GM21723 (cell line): ENCODE results near the gene BRAF.
"Not testable (repeated sequence)": the region's sequence is repeated elsewhere in the genome, so short reads cannot be mapped to it uniquely, and the experiment has no call there.

Experiments used
- ATAC-seq: cut with Tn5 transposase; IDR thresholded peaks from one replicate; pipeline ENCODE4 v1.9.1; 2021; ENCODE audit warnings: mild to moderate bottlenecking, moderate library complexity; ENCODE audit not compliant: unreplicated experiment

Gene BRAF

DNA sequence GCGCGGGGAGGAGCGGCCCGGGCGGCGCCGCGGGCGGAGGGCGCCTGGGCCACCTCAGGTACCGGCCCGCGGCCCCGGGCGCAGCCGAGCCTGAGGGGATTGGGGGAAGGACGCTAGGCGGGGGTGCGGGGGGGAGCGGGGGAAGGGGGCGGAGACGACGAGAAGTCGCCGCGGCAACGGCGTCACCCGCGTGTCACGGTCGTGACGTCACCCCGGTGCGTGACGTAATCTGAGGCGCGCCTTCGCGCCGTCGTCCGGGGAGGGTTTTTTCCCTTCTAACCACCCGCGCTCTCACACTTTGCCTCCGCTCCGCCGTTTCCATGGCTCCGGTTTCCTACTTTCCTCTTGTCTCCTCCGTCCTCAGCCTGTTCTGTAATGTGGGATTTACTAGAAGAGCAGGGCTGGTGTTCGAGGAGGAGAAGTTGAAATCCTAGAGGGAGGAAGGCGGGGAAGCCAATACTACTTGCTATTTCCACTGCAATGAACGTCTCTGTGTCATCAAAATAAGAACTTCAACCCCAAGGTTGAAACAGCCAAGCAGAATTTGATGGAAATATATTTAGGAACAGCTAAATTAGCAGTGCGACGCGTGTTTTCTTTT, at the start of gene BRAF:
Gene BRAF, minus strand, starts transcription at position 109 of the 601 bp plus-strand sequence. CDS start 226 bp downstream, outside the sequence.
- peak; percentile 55 for ATAC-seq

DNA sequence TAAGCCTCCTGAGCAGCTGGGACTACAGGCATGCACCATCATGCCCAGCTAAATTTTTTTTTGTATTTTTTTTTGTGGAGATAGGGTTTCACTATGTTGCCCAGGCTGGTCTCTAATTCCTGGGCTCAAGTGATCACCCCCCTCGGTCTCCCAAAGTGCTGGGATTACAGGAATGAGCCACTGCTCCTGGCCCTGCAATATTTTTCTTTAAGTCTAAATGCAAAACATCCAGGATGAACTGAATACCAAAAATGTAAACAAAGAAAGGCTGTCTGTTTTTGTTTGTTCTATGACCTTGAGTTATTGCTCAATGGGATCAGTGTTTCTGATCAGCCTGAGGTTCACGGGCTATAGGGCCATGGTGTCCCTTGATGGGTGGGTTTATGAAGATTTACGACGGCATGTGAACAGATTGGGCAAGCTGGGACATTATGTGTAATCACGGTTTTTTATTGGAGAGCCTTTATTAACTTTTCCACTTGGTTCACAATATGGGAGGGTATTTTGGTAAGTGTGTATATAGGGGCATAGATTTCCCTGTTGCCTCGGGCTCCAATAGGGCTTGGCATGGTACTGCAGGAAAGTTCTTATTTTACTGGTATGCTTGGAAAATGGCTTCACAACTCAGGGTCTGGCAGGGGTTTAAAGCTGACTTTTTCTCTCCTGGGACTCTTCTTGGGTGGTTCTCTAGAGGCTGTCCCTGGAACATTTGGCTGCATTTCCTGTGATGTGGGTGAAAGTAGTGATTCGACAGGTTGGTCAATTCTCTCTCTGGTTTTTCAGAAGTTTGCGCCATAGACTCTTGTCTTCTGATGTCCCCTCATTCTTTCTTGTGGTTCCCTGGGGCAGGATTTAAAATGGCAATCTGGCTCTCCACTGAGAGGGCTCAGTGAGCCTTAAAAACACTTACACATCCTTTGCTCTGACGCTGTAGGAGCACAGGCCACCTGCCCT, 48.4 kb upstream of the BRAF start:
- no peak for ATAC-seq

GRCh38 chr7:140972344-140972743, 47.6 kb upstream of the BRAF start:
- no peak for ATAC-seq

DNA sequence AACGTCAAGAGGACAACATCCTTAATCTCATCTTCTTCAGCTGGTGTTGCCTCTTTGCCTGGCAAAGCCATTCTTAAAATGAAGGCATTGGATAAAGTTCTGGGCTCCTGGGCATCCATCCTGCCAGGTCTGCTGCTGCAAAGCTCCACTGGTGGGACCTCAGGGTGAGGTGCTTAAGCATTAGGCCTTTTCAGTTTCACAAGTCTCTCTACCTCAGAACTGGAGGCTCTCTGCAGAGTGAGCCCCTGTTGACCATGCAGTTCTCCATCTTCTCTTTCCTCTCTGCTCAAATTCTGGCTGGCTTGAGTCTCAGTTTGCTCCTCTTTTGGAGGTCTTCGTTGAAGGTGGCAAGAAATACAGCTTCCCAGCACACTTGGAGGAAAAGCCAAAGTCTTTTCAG, 42.7 kb upstream of the BRAF start:
- no peak for ATAC-seq

- no peak for ATAC-seq
Observed at GRCh38 chr7:140966561-140967233, 42.0 kb upstream of the BRAF start.

- ATAC-seq = no peak
Observed at GRCh38 chr7:140961117-140961516, 36.4 kb upstream of the BRAF start.

GRCh38 chr7:140956997-140957396, 32.3 kb upstream of the BRAF start:
- ATAC-seq = not testable (repeated sequence)

DNA sequence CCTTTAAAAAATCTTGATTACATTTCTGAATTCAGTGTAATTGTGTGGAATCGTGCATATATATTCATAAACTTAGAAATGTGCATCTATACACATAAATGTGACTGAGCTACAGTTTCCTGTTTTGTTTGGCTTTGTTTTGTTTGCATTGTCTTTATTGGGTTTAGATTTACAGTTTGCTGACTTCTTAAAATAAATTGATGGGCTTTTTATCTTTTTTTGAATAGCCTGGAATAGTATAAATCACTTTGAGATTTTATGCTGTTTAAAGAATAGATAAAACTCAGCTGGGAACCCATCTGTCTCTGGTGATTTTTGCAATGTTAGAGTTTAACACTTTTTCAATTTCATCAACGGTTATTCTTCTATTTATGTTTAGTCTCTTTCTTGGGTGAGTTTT, 21.2 kb upstream of the BRAF start:
- ATAC-seq = no peak

GRCh38 chr7:140942242-140942641, 17.5 kb upstream of the BRAF start:
- ATAC-seq = not testable (repeated sequence)

GRCh38 chr7:140940898-140941297, 16.2 kb upstream of the BRAF start:
- no peak for ATAC-seq

DNA sequence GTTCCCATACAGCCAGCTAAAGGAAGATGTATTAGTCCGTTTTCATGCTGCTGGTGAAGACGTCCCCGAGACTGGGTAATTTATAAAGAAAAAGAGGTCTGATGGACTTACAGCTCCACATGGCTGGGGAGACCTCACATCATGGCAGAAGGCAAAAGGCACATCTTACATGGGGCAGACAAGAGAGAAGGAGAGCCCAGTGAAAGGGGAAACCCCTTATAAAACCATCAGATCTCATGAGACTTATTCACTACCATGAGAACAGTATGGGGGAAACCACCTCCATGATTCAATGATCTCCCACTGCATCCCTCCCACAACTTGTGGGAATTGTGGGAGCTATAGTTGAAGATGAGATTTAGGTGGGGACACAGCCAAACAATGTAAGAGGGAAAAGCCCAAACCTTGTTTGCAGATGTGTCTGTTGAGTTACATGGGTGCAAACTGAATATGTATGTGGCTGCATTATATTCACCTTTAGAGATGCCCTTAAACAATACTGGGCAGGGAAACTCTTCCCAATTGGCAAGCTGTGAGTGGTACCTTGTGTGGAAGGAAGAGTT, 13.1 kb upstream of the BRAF start:
- ATAC-seq = no peak

- no peak for ATAC-seq
Observed at GRCh38 chr7:140928491-140929309, 4.0 kb upstream of the BRAF start.

- ATAC-seq = not testable (repeated sequence)
Observed at GRCh38 chr7:140927945-140928344, 3.2 kb upstream of the BRAF start.

GRCh38 chr7:140927351-140927750, 2.6 kb upstream of the BRAF start:
- no peak for ATAC-seq

- no peak for ATAC-seq
Observed at GRCh38 chr7:140926021-140926817, 1.5 kb upstream of the BRAF start.

DNA sequence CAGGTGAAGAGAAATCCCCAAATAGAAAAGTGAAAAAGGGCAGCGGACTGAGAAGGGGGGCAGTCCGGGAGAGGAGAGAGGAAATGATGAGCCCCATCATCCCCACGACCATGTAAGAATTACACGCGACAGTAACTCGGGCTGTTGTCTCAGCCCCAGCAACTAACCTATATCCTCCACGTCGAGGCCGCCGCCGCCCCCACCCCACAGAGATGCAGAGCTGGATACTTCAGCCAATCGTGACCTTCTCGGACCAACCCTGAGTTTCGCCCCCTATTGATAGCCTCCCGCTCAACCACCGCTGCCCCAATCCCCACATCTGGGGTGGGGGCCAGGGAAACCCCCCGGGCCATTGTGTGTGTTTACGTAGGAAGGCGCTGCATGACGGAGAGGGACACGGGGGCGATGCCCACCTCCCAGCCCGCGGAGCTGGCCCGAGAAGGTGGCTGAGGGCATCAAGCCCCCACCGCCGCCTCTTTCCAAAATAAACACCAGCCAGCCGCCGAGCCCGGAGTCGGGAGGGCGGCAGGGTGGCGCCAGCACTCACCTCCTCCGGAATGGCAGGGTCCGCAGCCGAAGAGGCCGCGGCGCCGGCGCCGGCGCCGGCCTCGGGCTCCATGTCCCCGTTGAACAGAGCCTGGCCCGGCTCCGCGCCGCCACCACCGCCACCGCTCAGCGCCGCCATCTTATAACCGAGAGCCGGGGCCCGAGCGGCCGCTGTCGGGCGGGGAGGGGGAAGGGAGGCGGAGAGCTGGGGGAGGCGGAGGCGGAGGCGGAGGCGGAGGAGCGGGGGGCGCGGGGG, 509 bp downstream of the BRAF start:
- peak; percentile 87 for ATAC-seq

GRCh38 chr7:140923358-140924006, 1.2 kb downstream of the BRAF start:
- ATAC-seq = peak; percentile 30

DNA sequence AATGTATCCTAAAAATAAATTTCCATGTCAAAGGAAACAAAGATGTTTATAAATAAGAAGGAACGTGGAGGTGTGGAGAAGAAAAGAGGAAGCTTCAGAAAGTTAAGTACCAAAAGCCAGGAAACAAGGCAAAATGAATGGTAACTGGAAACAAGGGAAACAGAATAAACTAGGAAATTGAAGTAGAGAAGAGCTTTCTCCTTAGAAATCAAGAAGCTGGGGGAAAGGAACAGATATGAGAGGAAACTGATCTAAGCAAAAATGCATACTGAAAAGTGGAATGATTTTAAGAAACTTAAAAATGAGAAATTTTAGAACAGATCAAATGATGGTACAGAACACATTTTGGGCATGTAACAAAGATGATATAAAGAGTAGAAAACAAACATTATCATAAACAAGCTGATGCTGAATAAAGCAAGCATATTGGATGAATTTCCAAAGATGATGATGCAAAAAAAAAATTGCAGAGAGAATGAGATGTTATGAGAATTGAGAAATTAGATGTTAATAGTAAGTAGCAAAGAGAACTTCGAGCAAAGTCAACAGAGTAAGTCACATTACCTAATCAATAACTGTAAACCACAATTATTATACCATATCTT, 1.9 kb downstream of the BRAF start:
- ATAC-seq = no peak
